Heart left ventricle (tissue), 13 donors: ENCODE results near the gene CALU.

Experiments used
- CTCF ChIP-seq, 12 donors: fragments of 200-600 bp; sonication (generic) in 4 of 12; IDR thresholded peaks; one replicate each; pipeline versions ENCODE4 v1.5.0 to v1.8.0; 2018 to 2022; ENCODE audit warnings: antibody characterized with exemption in 12 of 12, mild to moderate bottlenecking in 5 of 12
- POLR2A ChIP-seq, 2 donors: fragments of 450-650 bp; IDR thresholded peaks; one replicate each; pipeline ENCODE4 v1.6.1; 2017; ENCODE audit warnings: antibody characterized with exemption in 2 of 2, mild to moderate bottlenecking in 2 of 2, moderate library complexity in 2 of 2
- donor health status: ischemic (EF 13 %, LVEDD 7.1; RV severe dilation, severe dysfunction).
- donor health status: DM: no; HTN: yes; CAD: no.
- donor health status: DM: no; HTN: no; CAD: no.
- donor health status: ischemic (EF 25% LVEDD 6.9; RV normal size, moderate dysfunction).
- donor health status: ischemic (EF 25% LVEDD 5.7; RV mildly dilated, moderate dysfunction).
- donor health status: ischemic (EF 35%, LVEDD 5.7; RV mildly dilated, moderate dysfunction).
- donor health status: nonischemic (EF 11% LVEDD 7.7; RV severe dilation, severe dysfunction).
- donor health status: DM: yes; HTN: yes; CAD: no.
- donor health status: PGD.
- donor health status: ischemic (EF 29% LVEDD 5.4; RV normal size, mild dysfunction).
- donor health status: nonischemic (EF 23%, LVEDD 6.1; RV moderate dilation, normal function).

GRCh38 chr7:128770233-128770632 lies 31.1 kb downstream of the CALU start:
- TF ChIP-seq POLR2A (IDR thresholded peaks at IDR 0.05) (no peak), CTCF (IDR thresholded peaks at IDR 0.05) (no peak)
